GM19193 (cell line): ENCODE measurements around the gene TATDN3.
A peak's percentile ranks its signal among the peaks of the same experiment; 100 is the strongest.

Experiments used
- POLR2A ChIP-seq: IDR thresholded peaks from 4 replicates; pipeline ENCODE4 v1.6.1; 2011; ENCODE audit not compliant: insufficient read depth, insufficient read length; ENCODE audit errors: extremely low read depth

The TATDN3 gene, protein sequence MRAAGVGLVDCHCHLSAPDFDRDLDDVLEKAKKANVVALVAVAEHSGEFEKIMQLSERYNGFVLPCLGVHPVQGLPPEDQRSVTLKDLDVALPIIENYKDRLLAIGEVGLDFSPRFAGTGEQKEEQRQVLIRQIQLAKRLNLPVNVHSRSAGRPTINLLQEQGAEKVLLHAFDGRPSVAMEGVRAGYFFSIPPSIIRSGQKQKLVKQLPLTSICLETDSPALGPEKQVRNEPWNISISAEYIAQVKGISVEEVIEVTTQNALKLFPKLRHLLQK

DNA sequence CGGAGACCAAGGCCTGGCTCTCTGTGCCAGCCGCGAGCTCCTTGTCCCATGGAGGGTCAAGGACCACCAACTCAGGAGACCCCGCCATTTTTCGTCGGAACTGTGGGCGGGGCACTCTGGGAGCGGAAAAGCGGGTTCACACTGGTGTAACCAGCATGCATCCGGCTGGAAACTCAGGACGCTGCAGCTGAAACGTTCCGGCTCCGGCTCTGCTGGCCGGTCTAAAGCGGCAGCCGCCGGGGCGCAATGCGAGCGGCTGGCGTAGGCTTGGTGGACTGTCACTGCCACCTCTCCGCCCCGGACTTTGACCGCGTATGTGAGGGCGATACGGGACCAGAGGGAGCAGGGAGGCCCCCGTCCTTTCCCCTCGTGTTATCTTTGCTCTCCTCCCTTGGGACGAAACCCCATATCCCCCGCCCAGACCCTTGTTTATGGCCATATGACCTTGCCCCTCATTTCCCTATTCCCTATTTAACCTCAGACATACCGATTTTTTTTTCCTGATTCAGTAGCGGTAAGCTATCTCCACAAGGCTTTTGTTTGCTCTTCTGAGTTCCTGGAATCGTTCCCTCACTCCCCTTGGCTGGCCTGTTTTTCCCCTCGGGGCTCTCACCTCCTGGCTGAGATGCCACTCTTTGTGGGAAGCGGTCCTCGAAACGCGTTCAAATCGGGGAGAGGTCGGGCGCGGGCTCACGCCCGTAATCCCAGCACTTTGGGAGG lies at the start of gene TATDN3, which contains the start of gene NSL1:
Gene TATDN3, plus strand, starts transcription at position 219 of the 720 bp plus-strand sequence. Its CDS starts 28 bp downstream, at position 247.
Gene NSL1, minus strand, starts transcription at position 102 of the 720 bp plus-strand sequence. Its CDS starts 14 bp downstream, at position 88.
- TF ChIP-seq POLR2A: peak; percentile 95

DNA sequence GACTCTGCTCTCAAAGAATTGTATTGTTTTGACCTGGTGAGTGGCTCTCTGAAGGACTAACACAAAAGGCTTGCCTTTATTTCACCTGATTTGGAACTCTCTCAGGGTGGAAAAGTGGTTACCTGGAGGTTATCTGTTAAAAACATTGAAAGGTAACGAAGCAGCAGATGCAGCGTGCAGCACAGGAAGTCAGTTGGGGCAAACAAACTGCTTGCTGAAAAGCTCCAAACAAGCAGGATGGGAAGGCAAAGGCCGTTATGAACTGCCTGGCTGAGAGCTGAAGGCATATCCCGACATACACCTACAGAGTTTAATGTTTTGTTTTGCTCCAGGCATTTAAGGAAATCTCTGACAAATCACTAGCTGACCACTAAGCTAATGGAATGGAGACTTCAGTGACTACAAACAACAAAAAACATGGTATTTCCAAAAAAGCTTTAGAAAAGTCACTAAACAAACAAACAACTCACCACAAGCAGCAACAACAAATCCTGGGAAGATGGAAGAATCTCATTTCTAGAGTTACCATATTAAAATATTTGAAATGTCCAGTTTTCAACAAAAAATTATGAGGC lies 47.7 kb upstream of the TATDN3 start:
- TF ChIP-seq POLR2A: no peak

DNA sequence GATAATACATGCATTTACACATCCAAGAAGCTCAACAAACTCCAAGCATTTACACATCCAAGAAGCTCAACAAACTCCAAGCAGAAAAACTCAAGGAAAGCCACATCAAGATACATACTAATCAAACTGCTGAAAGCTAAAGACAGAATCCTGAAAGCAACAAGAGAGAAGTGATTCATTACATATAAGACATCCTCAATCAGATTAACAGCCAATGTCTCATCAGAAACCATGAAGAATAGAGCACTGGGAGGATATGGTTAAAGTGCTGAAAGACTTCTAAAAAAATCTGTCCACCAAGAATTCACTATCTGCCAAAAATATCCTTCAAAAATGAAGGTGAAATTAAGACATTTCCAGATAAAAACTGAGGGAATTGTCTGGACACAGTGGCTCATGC lies 46.4 kb upstream of the TATDN3 start:
- TF ChIP-seq POLR2A: no peak

DNA sequence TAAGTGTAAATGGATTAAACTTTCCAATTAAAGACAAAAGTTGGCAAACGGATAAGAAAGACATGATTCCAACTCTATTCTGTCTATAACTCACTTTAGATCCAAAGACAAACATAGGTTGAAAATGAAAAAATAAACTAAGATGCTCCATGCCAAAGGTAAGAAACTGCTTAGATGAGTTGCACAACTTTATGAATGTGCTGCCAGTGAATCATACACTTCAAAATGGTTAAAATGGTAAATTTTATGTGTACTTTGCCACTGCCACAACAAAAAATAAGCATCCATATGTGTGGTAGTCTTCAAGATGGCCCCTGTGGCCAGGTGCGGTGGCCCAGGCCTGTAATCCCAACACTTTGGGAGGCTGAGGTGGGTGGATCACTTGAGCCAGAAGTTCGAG lies 45.1 kb upstream of the TATDN3 start:
- TF ChIP-seq POLR2A: no peak

DNA sequence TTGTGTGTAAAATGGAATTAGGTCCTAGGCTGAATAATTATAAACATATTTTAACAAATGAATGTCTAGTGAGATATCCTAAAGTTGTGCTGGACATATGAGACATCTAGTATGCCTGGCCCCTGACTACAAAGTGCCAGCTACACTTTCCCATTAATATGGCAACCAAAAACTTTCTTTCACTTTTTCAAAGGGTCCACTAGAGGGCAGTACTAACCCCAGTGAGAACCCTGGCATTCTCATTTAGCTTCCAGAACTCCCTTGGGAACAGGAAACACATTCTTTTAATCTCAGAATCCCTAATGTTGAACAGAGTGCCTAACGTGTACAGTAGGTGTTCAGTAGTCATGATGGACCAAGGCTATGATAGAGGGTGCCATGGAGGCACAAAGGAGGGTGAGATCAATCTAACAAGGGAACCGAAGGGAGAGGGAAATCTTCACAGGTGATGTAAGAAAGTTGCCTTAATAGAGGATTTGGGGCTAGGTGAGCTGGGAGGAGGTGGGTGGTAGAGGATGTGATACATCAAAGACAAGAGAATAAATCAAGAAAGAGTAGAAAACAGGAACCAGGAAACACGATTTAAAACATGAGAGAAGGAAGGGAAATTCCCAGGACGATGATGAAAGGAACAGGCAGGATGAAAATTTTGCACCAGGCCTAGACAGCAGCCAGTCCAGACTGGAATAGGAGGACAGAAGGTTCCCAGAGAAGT lies 41.7 kb upstream of the TATDN3 start:
- TF ChIP-seq POLR2A: no peak

DNA sequence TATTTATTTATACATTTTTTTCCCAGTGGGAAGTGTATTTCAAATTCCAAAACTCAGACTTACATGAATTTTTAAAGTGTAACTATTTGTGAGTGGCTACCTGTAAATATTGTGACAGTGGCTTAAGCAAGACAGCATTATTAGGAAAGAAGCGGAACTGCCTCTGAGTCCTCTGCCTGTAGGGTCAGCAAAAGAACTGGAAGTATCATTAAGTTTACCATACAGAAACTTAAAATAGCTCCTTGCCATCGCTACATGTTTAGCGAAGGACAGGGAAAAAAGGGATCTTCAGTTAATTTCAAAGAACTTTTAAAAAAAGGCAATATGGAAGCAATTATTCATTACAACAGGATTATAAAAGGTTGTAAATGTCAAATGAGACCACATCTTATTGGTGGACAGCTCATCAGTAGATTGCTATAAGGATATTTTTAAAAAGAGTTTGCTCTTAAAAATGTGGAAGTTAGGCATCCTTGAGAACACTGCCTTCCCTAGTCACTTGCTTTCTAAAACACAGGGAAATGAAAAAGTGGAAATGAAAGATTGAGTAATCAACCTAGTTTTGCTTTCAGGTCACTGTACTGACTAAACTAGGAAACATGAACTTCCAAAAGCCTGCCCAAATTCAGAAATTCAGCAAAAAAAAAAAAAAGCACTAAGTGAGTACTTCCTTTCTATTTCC lies 39.3 kb upstream of the TATDN3 start:
- no peak for TF ChIP-seq POLR2A

DNA sequence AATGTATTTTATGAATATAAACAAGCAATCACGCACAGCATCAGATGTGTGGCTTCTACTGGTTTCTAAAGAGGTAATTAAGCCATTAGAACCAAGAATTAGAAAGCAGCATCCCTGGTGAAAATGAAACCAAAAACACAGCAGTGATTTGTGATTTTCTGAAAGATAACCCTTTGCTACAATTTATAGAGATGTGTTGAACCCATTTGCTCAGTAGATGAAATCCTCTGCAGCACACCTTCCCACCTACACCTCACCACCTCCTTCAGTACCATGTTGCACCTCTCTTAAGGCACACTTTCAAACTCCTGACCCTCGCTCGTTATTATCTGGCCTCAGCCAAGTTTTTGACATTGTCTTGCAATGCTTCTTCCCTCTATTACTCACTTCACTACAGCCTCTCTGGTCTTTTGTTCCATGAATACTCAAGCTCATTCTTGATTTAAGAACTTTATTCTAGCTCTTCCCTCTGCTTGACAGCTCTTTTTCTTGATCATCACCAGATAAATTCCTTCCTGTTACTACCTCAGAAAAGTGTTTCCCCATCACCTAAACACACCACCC lies 38.7 kb upstream of the TATDN3 start:
- no peak for TF ChIP-seq POLR2A

DNA sequence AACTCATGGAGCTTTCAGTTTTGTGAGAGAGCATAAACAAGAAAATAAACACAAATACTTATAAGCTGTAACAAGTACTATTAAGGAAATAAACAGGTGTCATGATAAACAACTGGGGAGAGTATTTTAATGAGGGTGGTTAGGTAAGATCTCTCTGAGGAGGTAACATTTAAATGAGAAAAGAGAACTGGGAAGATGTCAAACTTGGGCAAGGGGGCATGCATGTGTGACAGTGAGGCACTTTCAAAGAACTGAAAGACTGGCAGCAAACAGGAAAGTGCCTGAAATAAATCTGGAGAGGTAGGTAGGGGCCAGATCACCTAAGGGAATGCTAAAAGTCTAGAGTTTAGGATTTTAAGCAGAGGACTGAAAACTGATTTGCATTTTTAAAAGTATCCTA lies 37.9 kb upstream of the TATDN3 start:
- no peak for TF ChIP-seq POLR2A

DNA sequence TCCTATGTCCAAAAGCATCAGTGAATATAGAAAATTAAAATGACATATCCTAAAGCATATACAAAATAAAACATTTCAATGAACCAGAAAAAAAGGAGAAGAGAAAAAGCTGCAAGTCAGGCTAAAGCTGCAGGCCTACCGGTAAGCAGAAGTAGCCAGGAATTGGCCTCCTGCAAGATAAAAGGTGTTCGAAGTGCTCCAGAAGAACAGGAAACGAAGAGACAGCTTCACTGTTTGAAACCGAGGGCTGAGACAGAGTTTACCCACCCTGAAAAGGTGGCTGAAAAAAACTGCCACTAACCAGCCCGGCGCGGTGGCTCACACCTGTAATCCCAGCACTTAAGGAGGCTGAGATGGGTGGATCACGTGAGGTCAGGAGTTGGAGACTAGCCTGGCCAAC lies 37.5 kb upstream of the TATDN3 start:
- TF ChIP-seq POLR2A: no peak

DNA sequence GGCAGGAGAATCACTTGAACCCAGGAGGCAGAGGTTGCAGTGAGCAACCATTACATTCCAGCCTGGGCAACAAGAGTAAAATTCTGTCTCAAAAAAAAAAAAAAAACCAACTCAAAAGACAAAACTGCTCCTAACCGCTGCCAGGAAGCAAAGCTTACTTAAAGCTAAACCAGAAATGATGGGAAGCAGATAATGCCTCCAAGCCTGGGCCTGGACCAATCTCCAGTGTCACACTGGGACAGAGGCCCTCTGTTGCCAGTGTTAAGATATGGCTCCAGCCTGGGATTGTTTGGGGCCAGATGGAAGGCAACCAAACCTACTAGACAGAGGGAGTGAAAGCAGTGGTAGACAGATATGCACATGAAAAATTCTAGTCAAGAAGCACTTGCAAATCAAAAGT lies 37.0 kb upstream of the TATDN3 start:
- TF ChIP-seq POLR2A: no peak

DNA sequence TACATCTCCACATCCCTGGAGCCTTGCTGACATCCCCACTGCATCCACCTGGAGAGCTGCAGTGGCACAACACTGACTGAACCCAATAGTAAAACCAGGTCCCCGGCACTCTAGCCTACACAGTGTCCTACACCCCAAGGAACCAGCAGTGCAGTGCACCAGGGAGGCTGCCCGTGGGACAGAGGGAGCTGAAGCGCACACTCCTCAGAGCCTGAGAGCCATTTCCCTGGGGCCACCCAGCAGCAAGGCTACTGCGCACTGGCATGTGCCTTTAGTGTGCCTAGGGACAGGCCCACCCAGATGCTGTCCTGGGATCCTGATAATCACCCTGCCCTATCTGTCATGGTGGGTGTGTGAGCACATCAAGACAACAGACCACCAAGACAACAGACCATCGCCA lies 32.0 kb upstream of the TATDN3 start:
- no peak for TF ChIP-seq POLR2A

DNA sequence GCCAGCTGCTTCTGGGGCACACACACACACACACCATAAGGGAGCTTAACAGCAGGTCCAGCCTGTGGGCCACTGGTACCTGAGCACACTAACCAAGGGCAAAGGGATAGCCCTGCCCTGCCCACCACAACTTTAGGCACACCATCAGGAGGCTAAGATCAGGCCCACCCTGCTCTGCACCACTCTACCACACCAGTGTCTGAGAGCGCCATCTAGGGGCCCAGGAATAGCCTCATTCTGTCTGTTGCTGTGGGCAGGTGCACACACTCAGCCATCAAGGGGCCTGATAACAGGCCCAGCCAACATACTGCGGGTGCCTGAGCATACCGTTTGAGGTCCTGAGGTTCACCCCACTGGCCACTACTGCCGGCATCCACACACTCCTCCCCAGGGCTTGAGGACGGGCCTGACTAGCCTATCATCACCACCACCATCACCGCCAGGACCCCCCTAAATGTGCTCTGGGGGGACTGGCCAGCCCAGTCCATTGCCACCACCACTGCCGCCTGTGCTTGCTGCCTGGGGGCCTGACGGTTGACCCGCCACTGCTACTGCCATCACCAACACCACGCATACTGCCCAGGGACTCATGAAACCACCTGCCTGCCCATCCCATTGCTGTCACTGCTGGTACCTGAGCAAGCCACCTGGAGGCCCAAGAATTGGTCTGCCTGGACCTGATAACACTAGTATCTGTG lies 31.4 kb upstream of the TATDN3 start:
- no peak for TF ChIP-seq POLR2A

DNA sequence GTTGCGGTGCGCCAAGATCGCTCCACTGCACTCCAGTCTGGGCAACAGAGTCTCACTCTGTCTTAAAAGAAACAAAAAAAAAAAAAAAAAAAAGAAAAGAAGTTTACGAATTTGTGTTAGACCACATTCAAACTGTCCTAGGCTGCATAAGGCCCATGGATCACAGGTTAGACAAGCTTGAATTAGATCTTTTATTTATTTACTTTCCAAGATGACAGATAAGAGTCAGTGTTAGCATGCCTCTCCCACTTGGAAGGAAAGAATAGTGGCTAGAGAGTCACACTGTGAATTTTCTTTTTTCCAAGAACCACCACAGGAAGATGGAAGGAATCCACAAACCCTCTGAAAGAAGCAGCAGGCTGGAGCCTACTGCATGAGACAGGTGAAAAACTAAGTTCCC lies 29.5 kb upstream of the TATDN3 start:
- TF ChIP-seq POLR2A: no peak

DNA sequence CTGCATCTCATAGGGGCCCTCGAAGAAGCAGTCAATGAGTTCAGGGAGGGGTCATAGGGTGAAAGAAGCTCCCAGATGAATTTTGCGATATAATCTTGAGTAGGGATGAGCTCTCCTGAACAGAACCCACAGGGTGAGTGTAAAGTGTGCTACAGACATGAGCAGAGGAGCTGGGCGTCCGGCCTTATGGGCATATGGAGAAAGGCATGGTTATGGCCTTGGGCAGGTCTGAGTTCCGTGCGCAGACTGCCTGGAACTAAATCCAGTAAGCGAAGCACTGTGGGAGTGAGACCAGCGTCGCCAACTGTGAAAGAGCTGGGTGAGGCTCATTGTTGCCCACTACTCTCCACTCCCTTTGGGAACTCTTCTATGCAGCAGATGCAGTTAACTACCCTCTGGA lies 28.9 kb upstream of the TATDN3 start:
- TF ChIP-seq POLR2A: no peak
